K562 treated with DMSO at 1 percent for 12 hours (cell line): ENCODE data around the gene ALOXE3. TPM values are rescaled to one million over a fixed set of nuclear protein-coding genes. Genes with fewer than 3 reads are reported as not detected.

Experiments used
- total RNA-seq: library from RNA; unstranded; fragments of 300-600 nt; gene quantifications from 2 replicates; pipeline ENCODE4 v1.2.3, GENCODE V29; 2022; ENCODE audit not compliant: insufficient read depth

ALOXE3 gene
- total RNA-seq, result not detected in 2 replicates

DNA sequence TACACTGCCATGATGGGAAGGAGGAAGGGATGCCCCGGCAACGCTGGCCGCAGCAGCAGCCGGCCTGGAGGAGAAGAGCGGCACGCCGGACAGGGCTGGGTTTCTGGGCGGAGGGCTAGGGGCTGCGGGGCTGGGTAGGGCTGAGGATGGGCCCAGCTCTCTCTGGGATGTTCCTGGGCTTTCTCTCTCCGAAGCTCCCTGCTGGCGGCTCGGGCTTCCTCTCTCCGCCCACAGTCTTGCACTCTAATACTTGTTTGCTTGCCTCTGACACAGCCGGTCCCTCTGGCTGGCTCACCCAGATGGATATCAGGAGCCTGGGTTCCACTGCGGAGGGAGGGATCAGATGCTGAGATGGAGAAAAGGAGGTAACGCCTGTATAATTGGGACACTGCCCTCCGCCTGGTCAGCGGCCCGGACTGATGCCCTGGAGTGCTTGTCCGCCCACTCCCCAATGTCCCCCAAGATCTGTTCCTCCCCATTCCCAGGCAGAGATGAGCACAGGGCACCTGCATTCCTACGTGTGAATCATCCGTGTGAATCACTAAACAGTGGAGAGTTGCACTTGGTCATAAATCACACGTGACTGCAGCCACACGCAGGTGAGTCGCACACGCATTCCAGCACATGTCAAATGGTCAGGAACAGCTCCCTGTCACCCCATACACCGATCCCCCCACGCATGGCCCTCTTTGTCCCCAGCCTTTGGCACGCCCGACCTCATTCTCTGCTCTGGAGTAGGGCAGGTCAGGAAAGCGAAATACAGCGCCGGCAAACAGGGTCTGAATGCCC lies at the start of gene ALOXE3:
Gene ALOXE3, minus strand, starts transcription at position 535 of the 789 bp plus-strand sequence. Its CDS starts 524 bp downstream, at position 11.

DNA sequence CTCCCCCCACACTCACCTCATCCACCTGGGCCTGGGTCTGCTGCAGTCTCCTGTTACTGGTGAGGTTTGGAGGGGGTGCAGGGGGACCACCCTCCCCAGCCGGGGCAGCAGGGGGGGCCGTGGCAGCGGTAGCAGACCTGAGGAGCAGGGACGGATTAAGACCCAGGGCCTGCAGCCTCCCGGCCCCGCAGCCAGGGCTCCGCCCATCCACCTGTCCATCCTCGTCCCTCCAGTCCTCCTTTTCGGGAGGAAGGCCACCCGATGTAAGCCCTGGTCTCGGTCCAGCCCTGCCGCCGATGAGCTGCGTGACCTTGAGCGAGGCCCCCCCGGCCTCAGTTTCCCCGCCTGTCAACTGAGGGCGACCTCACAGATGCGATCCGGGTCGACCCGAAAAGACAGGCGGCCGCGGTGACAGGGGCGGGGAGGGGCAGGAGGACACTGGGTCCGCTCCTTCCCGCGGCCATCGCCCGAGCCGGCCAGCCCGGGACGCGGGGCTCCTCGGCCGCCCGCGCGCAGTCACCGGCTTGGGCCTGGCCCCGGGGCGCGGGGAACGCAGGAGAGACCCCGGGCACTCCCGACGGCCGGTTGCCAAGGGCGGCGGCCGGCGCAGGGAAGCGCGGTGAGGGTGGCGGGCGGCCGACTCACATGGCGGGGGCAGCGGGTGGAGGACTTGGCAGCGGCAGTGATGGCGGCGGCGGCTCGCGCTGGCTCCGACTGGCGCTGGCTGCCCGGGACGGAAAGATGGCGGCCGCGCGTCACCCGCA lies 44.1 kb upstream of the ALOXE3 start, which contains the start of gene VAMP2:
Gene VAMP2, minus strand, starts transcription at position 716 of the 764 bp plus-strand sequence. Its CDS starts 69 bp downstream, at position 647.

DNA sequence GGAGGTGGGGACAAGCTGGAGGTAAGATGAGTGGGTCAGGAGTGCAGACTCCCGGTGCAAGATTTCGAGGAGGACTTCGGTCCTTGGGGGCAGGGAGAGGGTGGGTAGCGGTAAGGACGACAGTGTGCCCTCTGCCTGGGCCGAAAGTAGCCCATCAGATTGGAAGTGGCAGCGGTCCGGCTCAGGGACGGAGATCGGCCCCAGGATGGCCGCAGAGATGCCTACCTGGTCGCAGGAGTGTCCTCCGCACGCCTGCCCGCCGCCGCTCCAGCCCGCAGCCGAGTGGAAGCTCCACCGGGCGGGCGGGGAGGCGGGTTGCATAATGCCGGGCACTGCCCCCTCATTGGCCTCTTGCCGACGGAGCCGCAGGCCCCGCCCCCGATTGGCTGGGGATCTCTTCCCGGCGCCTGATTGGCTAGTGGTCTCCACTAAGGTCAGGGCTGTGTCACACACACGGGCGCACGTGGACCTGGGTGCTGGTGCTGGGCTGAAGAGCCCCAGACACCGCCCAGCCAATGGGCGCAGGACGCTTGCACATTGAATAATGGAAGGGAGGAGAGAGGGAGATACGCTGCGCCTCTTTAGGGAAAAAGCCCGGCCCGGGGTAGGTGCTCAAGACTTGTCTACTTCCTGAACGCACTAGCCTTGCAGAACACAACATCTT lies 33.9 kb upstream of the ALOXE3 start, which contains the start of gene PER1:
Gene PER1, minus strand, starts transcription at position 293 of the 664 bp plus-strand sequence. CDS start 1,698 bp downstream, outside the sequence.

DNA sequence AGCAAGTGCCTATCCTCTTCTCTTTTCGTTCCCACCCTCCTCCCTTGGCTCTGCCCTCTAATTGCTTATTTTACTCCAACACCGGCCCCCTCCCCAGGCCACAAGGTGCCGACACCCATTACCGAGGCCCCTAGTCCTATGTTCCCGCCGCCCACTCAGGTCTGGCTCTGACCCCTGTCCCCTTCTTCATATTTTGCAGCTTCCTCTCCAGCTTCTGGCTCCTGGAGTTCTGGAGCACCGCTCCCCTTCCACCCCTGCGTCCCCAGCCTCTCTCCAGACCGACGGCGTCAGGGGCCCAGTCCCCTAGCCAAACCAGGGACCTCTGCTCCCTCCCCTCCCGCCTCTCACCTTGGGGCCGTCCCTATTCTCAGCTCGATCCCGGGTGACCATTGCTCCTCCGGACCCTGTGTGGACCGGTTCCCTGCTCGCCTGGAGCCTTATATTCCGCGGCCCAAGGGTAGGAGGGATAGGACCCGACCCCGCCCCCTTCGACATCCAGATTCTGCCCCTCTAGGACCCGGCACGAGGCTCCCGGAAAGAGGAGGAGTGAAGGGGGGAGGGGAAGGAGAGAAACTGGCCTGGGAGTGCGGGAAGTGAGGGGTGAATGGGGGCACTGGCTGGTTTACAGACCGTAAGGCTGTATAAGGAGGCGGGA lies 5.5 kb upstream of the ALOXE3 start, which contains the start of gene HES7:
Gene HES7, minus strand, starts transcription at position 412 of the 655 bp plus-strand sequence. Its CDS starts 22 bp downstream, at position 390.

DNA sequence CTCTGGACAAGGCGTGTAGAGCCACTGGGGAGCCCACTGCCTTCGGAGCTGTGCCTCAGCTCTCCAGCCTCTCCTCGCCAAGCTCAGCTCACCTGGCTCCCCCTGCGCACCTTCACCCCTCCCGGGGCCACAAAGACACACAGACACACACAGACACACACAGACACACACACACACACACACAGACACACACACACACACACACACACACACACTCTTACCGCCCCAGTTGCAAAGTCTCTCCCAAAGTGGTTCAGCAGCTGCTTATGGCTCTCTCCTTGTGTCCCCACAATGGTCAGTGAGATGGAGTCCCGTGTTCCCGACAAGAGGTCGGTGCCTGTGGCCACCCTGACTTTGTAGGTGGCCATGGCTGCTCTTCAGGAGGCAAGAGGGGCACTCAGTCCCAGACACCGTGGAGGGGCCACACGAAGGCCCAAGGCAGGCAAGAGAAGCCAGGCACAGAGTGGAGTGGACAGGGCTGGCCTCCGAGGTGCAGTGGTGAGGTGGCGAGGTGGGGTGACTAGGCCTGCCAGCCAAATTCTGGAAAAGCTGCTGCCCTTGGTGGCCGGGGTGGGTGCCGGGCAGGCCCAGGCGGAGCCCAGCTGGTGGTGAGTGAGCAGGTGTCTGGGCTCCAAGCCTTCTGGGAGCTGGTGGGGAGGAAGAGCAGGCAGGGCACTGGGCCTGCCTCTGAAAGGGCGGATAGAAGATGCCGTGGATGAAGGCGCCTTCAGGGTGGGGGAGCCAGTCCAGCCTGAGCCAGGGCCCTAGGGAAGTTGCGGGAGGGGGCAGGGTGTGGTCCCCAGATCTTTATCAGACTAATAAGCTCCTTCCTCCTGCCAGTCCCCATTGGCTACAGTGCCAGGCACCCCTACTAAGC lies 31.0 kb downstream of the ALOXE3 start, which contains the start of gene ALOX12B:
Gene ALOX12B, minus strand, starts transcription at position 642 of the 877 bp plus-strand sequence. Its CDS starts 274 bp downstream, at position 368.

Other genes with a start within 250 kb of the ALOXE3 start
- gene CHD3, start 229.7 kb downstream of the ALOXE3 start, total RNA-seq, result 12.4 and 22.4 TPM in 2 replicates
- gene RNF227, start 202.2 kb downstream of the ALOXE3 start, total RNA-seq, result 0.31 and 1.5 TPM in 2 replicates
- 1.4 and 2.1 TPM in 2 replicates for gene KCNAB3, start 188.7 kb downstream of the ALOXE3 start, total RNA-seq
- 125 and 136 TPM in 2 replicates for gene TRAPPC1, start 186.6 kb downstream of the ALOXE3 start, total RNA-seq
- 21.9 and 37.3 TPM in 2 replicates for gene CNTROB, start 186.3 kb downstream of the ALOXE3 start, total RNA-seq
- not detected in 2 replicates for gene GUCY2D, start 115.9 kb downstream of the ALOXE3 start, total RNA-seq
- not detected in 2 replicates for gene ALOX15B, start 79.5 kb downstream of the ALOXE3 start, total RNA-seq
- gene ALOX12B, start 30.8 kb downstream of the ALOXE3 start, total RNA-seq, result not detected in 2 replicates
- gene HES7, start 5.6 kb upstream of the ALOXE3 start, total RNA-seq, result 1.6 TPM in 1 of 2 replicates, not detected in the other
- gene PER1, start 33.9 kb upstream of the ALOXE3 start, total RNA-seq, result 3.3 and 6.1 TPM in 2 replicates
- 23.8 and 39.3 TPM in 2 replicates for gene VAMP2, start 44.4 kb upstream of the ALOXE3 start, total RNA-seq
- gene TMEM107, start 57.9 kb upstream of the ALOXE3 start, total RNA-seq, result 17.1 and 17.9 TPM in 2 replicates
- 11.4 and 14.8 TPM in 2 replicates for gene BORCS6, start 71.7 kb upstream of the ALOXE3 start, total RNA-seq
- 179 TPM in 2 replicates for gene AURKB, start 92.1 kb upstream of the ALOXE3 start, total RNA-seq
- gene CTC1, start 129.5 kb upstream of the ALOXE3 start, total RNA-seq, result 3.2 and 9.1 TPM in 2 replicates
- 4.5 and 9.7 TPM in 2 replicates for gene PFAS, start 130.8 kb upstream of the ALOXE3 start, total RNA-seq
- 17.3 and 21.5 TPM in 2 replicates for gene RANGRF, start 170.2 kb upstream of the ALOXE3 start, total RNA-seq
- gene SLC25A35, start 176.9 kb upstream of the ALOXE3 start, total RNA-seq, result 9.5 and 11.3 TPM in 2 replicates
- not detected in 2 replicates for gene ARHGEF15, start 191.7 kb upstream of the ALOXE3 start, total RNA-seq
- not detected in 2 replicates for gene ODF4, start 221.3 kb upstream of the ALOXE3 start, total RNA-seq